Measurements from ENCODE around the gene ETV5. TPM values are rescaled to one million over a fixed set of nuclear protein-coding genes. Genes with fewer than 3 reads are reported as not detected.

Gene ETV5
- total and polyA plus RNA-seq, 10 of the 15 experiments (the other 5 are each of a cell fraction or from before 2014, with no cell fraction given) = 5.0 to 18.4 (median 7.4) TPM

DNA sequence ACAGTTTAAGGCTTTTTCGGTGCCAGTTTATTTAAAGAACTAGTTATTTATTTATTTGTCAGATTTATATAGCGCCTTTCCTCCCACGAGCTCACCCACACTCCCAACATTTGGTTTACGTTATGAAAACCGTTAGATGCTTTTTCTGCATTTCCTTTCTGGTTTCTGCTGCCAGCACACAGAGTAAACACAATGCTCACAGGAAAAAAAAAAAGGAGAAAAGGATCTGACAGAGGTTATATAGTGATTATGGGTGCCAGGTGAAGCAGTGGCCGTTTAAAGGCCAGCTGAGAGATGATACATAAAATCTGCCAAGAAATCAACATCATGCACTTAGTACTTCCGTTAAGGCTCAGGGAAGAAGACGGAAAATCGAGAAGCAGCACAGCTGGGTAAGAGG lies 37.9 kb downstream of the ETV5 start:
- Histone ChIP-seq H3K79me2 (ENCODE audit: control insufficient read depth, insufficient read depth, low read length) (no peaks in the 10 kb centered on the region), H3K4me2 (ENCODE audit: control insufficient read depth, insufficient read depth) (no peak overlapping the region), H3K36me3 (ENCODE audit: control insufficient read depth in 2 of 2, insufficient read depth in 2 of 2, low read length in 1 of 2) (no peaks in the 10 kb centered on the region), H3K9ac (ENCODE audit: control insufficient read depth, insufficient read depth, low read length) (no peak overlapping the region), H3K4me3 (no peak overlapping the region), H3K9me3 (replicated peaks; ENCODE audit: control insufficient read depth, insufficient read depth, low read length) (peaks cover 2% of the 10 kb centered on the region; the same call in 1 of the 3 replicates), H4K20me1 (ENCODE audit: control insufficient read depth, insufficient read depth) (no peaks in the 10 kb centered on the region), H3K27me3 (replicated peaks in 1 of 2; ENCODE audit: control insufficient read depth in 2 of 2, insufficient read depth in 2 of 2, low read length in 1 of 2) (no peaks in the 10 kb centered on the region), H3K4me1 (ENCODE audit: control insufficient read depth, insufficient read depth, low read length) (no peaks in the 10 kb centered on the region; the same call in 1 of the 2 replicates), H2AFZ (ENCODE audit: control insufficient read depth, low read depth, low read length) (no peak overlapping the region), H3K27ac (ENCODE audit: control insufficient read depth, insufficient read depth) (no peak overlapping the region)
- ChIA-PET POLR2A (interaction anchor here (0.6 kb wide), 1 partner anchor 667 kb away, joined by 3 read pairs; no protein-coding TSS in a partner anchor), SMC1A (ENCODE audit: uncharacterized antibody, unreplicated experiment) (interaction anchor here (1.0 to 4.3 kb wide), 5 partner anchors 10 to 40 kb away, joined by 3 to 30 read pairs (median 6); no protein-coding TSS in a partner anchor), RAD21 (ENCODE audit: unreplicated experiment) (interaction anchor here (0.7 to 4.3 kb wide), 2 partner anchors 10 to 167 kb away, joined by 3 to 14 read pairs; no protein-coding TSS in a partner anchor), CTCF (interaction anchor here (0.6 to 1.1 kb wide), 3 partner anchors 150 to 191 kb away, joined by 3 read pairs; no protein-coding TSS in a partner anchor)
- FAIRE-seq (no peak), DNase-seq (ENCODE audit: low read depth, low spot score) (no peak), ATAC-seq (peak; percentile 25)
- TF ChIP-seq SP1 (IDR thresholded peaks at IDR 0.05; ENCODE audit: low read depth, low read length) = no peak
- no peak for TF ChIP-seq LARP7 (IDR thresholded peaks at IDR 0.05)
- TF ChIP-seq RUNX3 (IDR thresholded peaks at IDR 0.05; ENCODE audit: low read length) = no peak
- TF ChIP-seq CHD2 (IDR thresholded peaks at IDR 0.05; ENCODE audit: borderline replicate concordance, low read depth, low read length) = no peak
- TF ChIP-seq SUPT20H (IDR thresholded peaks at IDR 0.05; ENCODE audit: borderline replicate concordance, control insufficient read depth, low read depth, low read length) = no peak
- TF ChIP-seq MTA3 (IDR thresholded peaks at IDR 0.05; ENCODE audit: borderline replicate concordance, low read length) = no peak
- TF ChIP-seq ZBED1 (IDR thresholded peaks at IDR 0.05; ENCODE audit: borderline replicate concordance) = no peak
- no peak for TF ChIP-seq BCL3 (IDR thresholded peaks at IDR 0.05; ENCODE audit: borderline replicate concordance, insufficient read depth, low read depth, low read length, poor library complexity, severe bottlenecking)
- TF ChIP-seq ETV6 (conservative IDR thresholded peaks at IDR 0.05 in 1 of 2, IDR thresholded peaks at IDR 0.05 in 1 of 2; ENCODE audit: borderline replicate concordance in 1 of 2, low read depth in 1 of 2) = no peak
- no peak for TF ChIP-seq ZNF622 (IDR thresholded peaks at IDR 0.05)
- TF ChIP-seq, protein P1, sequence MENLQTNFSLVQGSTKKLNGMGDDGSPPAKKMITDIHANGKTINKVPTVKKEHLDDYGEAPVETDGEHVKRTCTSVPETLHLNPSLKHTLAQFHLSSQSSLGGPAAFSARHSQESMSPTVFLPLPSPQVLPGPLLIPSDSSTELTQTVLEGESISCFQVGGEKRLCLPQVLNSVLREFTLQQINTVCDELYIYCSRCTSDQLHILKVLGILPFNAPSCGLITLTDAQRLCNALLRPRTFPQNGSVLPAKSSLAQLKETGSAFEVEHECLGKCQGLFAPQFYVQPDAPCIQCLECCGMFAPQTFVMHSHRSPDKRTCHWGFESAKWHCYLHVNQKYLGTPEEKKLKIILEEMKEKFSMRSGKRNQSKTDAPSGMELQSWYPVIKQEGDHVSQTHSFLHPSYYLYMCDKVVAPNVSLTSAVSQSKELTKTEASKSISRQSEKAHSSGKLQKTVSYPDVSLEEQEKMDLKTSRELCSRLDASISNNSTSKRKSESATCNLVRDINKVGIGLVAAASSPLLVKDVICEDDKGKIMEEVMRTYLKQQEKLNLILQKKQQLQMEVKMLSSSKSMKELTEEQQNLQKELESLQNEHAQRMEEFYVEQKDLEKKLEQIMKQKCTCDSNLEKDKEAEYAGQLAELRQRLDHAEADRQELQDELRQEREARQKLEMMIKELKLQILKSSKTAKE (IDR thresholded peaks at IDR 0.05; ENCODE audit: low read depth, poor library complexity, severe bottlenecking) = no peak
- TF ChIP-seq ATF7 (IDR thresholded peaks at IDR 0.05; ENCODE audit: low read depth) = no peak
- TF ChIP-seq CHD4 (IDR thresholded peaks at IDR 0.05) = no peak
- no peak for TF ChIP-seq SREBF2 (IDR thresholded peaks at IDR 0.05; ENCODE audit: low read length)
- intact Hi-C loops (cut with micrococcal nuclease; ENCODE audit: unreplicated experiment) (no loop called here), in situ Hi-C loops (cut with MboI) (no loop called here)
- BruUV-seq (replicated peaks) = no TSS peak
- WGBS (ENCODE audit: insufficient coverage, insufficient replicate concordance, low lambda C conversion rate, missing lambda C conversion rate) = 39% methylated on average over 9 of the region's 9 CpGs

All from GM12878 (cell line).